A549 treated with dexamethasone at 1 μM for 4 hours (cell line): Measurements from ENCODE around the gene PHKG2. TPM values are rescaled to one million over a fixed set of nuclear protein-coding genes. Genes with fewer than 3 reads are reported as not detected.

ENCODE experiments used
- total RNA-seq: library from RNA; stranded (reverse); fragments of 200-300 nt; extraction: Qiagen RNA extraction; gene quantifications from 5 replicates; pipeline ENCODE4 v1.2.3, GENCODE V29; 2022

PHKG2 gene
- 19.9 to 31.6 TPM (median 26.2 TPM) in 5 replicates for total RNA-seq

GRCh38 chr16:30747799-30748633 is at the start of gene PHKG2:
PHKG2 (plus strand) TSS chr16:30748425; CDS start chr16:30748821, 396 bp downstream.

GRCh38 chr16:30698816-30699614 is 49.2 kb upstream of the PHKG2 start, which contains the start of gene SRCAP:
SRCAP (plus strand) TSS chr16:30699171; CDS start chr16:30700825, 1,654 bp downstream.

GRCh38 chr16:30761928-30762902 is 14.0 kb downstream of the PHKG2 start, which contains the start of the genes CFAP119 and RNF40:
CFAP119 (minus strand) TSS chr16:30762062; CDS start chr16:30761748, 314 bp downstream.
RNF40 (plus strand) TSS chr16:30762322; CDS start chr16:30762546, 224 bp downstream.

GRCh38 chr16:30786936-30787612 is 38.8 kb downstream of the PHKG2 start, which contains the start of gene ZNF629:
ZNF629 (minus strand) TSS chr16:30787205; CDS start chr16:30784482, 2,723 bp downstream.

Other genes with a start within 250 kb of the PHKG2 start
- gene ZNF768, start 221.9 kb upstream of the PHKG2 start, total RNA-seq = 37.5 to 48.9 TPM (median 48.5 TPM) in 5 replicates
- 3.2 to 5.4 TPM (median 4.4 TPM) in 5 replicates for gene ZNF747, start 213.6 kb upstream of the PHKG2 start, total RNA-seq
- 3.9 to 6.2 TPM (median 5.8 TPM) in 5 replicates for gene ZNF764, start 190.1 kb upstream of the PHKG2 start, total RNA-seq
- 7.1 to 8.3 TPM (median 7.6 TPM) in 5 replicates for gene ZNF688, start 176.7 kb upstream of the PHKG2 start, total RNA-seq
- gene ZNF785, start 162.7 kb upstream of the PHKG2 start, total RNA-seq = not detected in 5 replicates
- 8.6 to 10.5 TPM (median 9.9 TPM) in 5 replicates for gene ZNF689, start 138.0 kb upstream of the PHKG2 start, total RNA-seq
- gene PRR14, start 97.5 kb upstream of the PHKG2 start, total RNA-seq = 15.9 to 23.6 TPM (median 22.7 TPM) in 5 replicates
- gene FBRS, start 90.0 kb upstream of the PHKG2 start, total RNA-seq = 26.0 to 48.5 TPM (median 46.3 TPM) in 5 replicates
- gene SRCAP, start 49.3 kb upstream of the PHKG2 start, total RNA-seq = 7.8 to 36.9 TPM (median 31.2 TPM) in 5 replicates
- 3.1 to 8.7 TPM (median 7.5 TPM) in 5 replicates for gene CFAP119, start 13.6 kb downstream of the PHKG2 start, total RNA-seq
- 67.2 to 89.4 TPM (median 83.7 TPM) in 5 replicates for gene RNF40, start 13.9 kb downstream of the PHKG2 start, total RNA-seq
- 17.1 to 20.8 TPM (median 19.3 TPM) in 5 replicates for gene ZNF629, start 38.8 kb downstream of the PHKG2 start, total RNA-seq
- gene BCL7C, start 145.7 kb downstream of the PHKG2 start, total RNA-seq = 28.2 to 42.9 TPM (median 40.1 TPM) in 5 replicates
- 0.07 to 0.26 TPM (median 0.21 TPM) in 5 replicates for gene CTF1, start 148.2 kb downstream of the PHKG2 start, total RNA-seq
- gene FBXL19, start 175.1 kb downstream of the PHKG2 start, total RNA-seq = 10.3 to 22.1 TPM (median 19.3 TPM) in 5 replicates
- gene ORAI3, start 200.6 kb downstream of the PHKG2 start, total RNA-seq = 9.4 to 14.4 TPM (median 11.0 TPM) in 5 replicates
- gene SETD1A, start 209.3 kb downstream of the PHKG2 start, total RNA-seq = 13.3 to 22.5 TPM (median 20.3 TPM) in 5 replicates
- 11.5 to 17.6 TPM (median 14.2 TPM) in 5 replicates for gene HSD3B7, start 236.8 kb downstream of the PHKG2 start, total RNA-seq